ENCODE results near the gene ATP11A. TPM values are rescaled to one million over a fixed set of nuclear protein-coding genes. Genes with fewer than 3 reads are reported as not detected.
"Not testable (repeated sequence)": the region's sequence is repeated elsewhere in the genome, so short reads cannot be mapped to it uniquely, and the experiment has no call there.

Gene ATP11A
- total RNA-seq, 1 experiment from 2014 or later = 42.5 TPM

- DNase-seq (ENCODE audit: low spot score) = no peak
Measured at GRCh38 chr13:112774448-112774792, 84.6 kb downstream of the ATP11A start.

- no peak for DNase-seq (ENCODE audit: low spot score)
Measured at GRCh38 chr13:112774829-112775565, 85.2 kb downstream of the ATP11A start.

GRCh38 chr13:112775791-112776279 is 86.0 kb downstream of the ATP11A start:
- DNase-seq (ENCODE audit: low spot score) = no peak

- DNase-seq (ENCODE audit: low spot score) = no peak
Measured at GRCh38 chr13:112776354-112776753, 86.5 kb downstream of the ATP11A start.

GRCh38 chr13:112776971-112777370 is 87.1 kb downstream of the ATP11A start:
- no peak for DNase-seq (ENCODE audit: low spot score)

GRCh38 chr13:112777637-112778406 is 88.0 kb downstream of the ATP11A start:
- no peak for DNase-seq (ENCODE audit: low spot score)

- DNase-seq (ENCODE audit: low spot score) = no peak
Measured at GRCh38 chr13:112779856-112780604, 90.2 kb downstream of the ATP11A start.

- no peak for DNase-seq (ENCODE audit: low spot score)
Measured at GRCh38 chr13:112781287-112781686, 91.4 kb downstream of the ATP11A start.

GRCh38 chr13:112781881-112782361 is 92.1 kb downstream of the ATP11A start:
- no peak for DNase-seq (ENCODE audit: low spot score)

GRCh38 chr13:112782429-112783010 is 92.7 kb downstream of the ATP11A start:
- no peak for DNase-seq (ENCODE audit: low spot score)

GRCh38 chr13:112783135-112783977 is 93.5 kb downstream of the ATP11A start:
- DNase-seq (ENCODE audit: low spot score) = no peak

- DNase-seq (ENCODE audit: low spot score) = no peak
Measured at GRCh38 chr13:112783978-112784371, 94.1 kb downstream of the ATP11A start.

GRCh38 chr13:112784811-112785482 is 95.1 kb downstream of the ATP11A start:
- no peak for DNase-seq (ENCODE audit: low spot score)

GRCh38 chr13:112785483-112785856 is 95.6 kb downstream of the ATP11A start:
- no peak for DNase-seq (ENCODE audit: low spot score)

GRCh38 chr13:112786810-112787209 is 97.0 kb downstream of the ATP11A start:
- DNase-seq (ENCODE audit: low spot score) = not testable (repeated sequence)

- peak; percentile 64 for DNase-seq (ENCODE audit: low spot score)
Measured at GRCh38 chr13:112790735-112791641, 101.2 kb downstream of the ATP11A start.

GRCh38 chr13:112791663-112792440 is 102.0 kb downstream of the ATP11A start:
- DNase-seq (ENCODE audit: low spot score) = peak; percentile 91

- DNase-seq (ENCODE audit: low spot score) = no peak
Measured at GRCh38 chr13:112792511-112792910, 102.7 kb downstream of the ATP11A start.
